GM12874 (cell line): Measurements from ENCODE around the gene PKP1.

Source experiments
- CTCF ChIP-seq: IDR thresholded peaks from 2 replicates; pipeline ENCODE4 v1.5.1; 2011; ENCODE audit warnings: low read depth, mild to moderate bottlenecking, control low read depth, low read length, moderate library complexity; ENCODE audit not compliant: insufficient read depth

PKP1 gene

GRCh38 chr1:201279313-201279712, 4.0 kb upstream of the PKP1 start:
- TF ChIP-seq CTCF, result no peak

- TF ChIP-seq CTCF, result no peak
Measured at GRCh38 chr1:201280884-201281283, 2.4 kb upstream of the PKP1 start.

- no peak for TF ChIP-seq CTCF
Measured at GRCh38 chr1:201281573-201281972, 1.7 kb upstream of the PKP1 start.

GRCh38 chr1:201282216-201282615, 1.1 kb upstream of the PKP1 start:
- TF ChIP-seq CTCF, result no peak

GRCh38 chr1:201283836-201284553, 689 bp downstream of the PKP1 start:
- TF ChIP-seq CTCF, result no peak

- no peak for TF ChIP-seq CTCF
Measured at GRCh38 chr1:201284636-201285035, 1.3 kb downstream of the PKP1 start.

GRCh38 chr1:201285846-201286245, 2.5 kb downstream of the PKP1 start:
- no peak for TF ChIP-seq CTCF
